Left ventricle myocardium inferior (tissue), 1 donor: ENCODE data around the gene ASNS. TPM values are rescaled to one million over a fixed set of nuclear protein-coding genes. Genes with fewer than 3 reads are reported as not detected.

Experiments
- DNase-seq: peaks from one replicate; pipeline ENCODE4 v3.0.0-alpha.2; 2020
- H3K27ac ChIP-seq: fragments of 200-600 bp; replicated peaks from 2 replicates; pipeline ENCODE4 v1.8.0; 2021
- H3K27me3 ChIP-seq: fragments of 200-600 bp; 2 replicates; pipeline ENCODE4 v1.8.0; 2021; ENCODE audit warnings: low read depth
- H3K36me3 ChIP-seq: fragments of 200-600 bp; 2 replicates; pipeline ENCODE4 v1.8.0; 2021
- H3K4me1 ChIP-seq: fragments of 200-600 bp; 2 replicates; pipeline ENCODE4 v1.8.0; 2021
- H3K4me3 ChIP-seq: fragments of 200-600 bp; 2 replicates; pipeline ENCODE4 v1.8.0; 2021; ENCODE audit warnings: mild to moderate bottlenecking, moderate library complexity
- H3K9me3 ChIP-seq: fragments of 200-600 bp; replicated peaks from 2 replicates; pipeline ENCODE4 v1.8.0; 2021
- CTCF ChIP-seq: fragments of 200-600 bp; IDR thresholded peaks from 2 replicates; pipeline ENCODE4 v1.8.0; 2021; ENCODE audit warnings: antibody characterized with exemption, mild to moderate bottlenecking, borderline replicate concordance
- intact Hi-C: fragments of 100-400 bp; cut with micrococcal nuclease; formaldehyde crosslinking; loops from one replicate; pipeline ENCODE4 v1.11.0; 2022
- total RNA-seq: library from RNA; stranded (reverse); fragmentation: NEBNext Ultra II Directional; extraction: Animal tissue kit (Norgen Biotek cat#: 25700); gene quantifications from one replicate; pipeline ENCODE4 v1.2.1, GENCODE V29; 2021
- donor health status: DM: no; HTN: yes; CAD: no; lungs with severe emphysema.

ASNS gene
- total RNA-seq, 1 donor from 2014 or later = 6.7 TPM

- intact Hi-C loops = no loop called here
These were observed 566 bp downstream of the ASNS start for GRCh38 chr7:97871659-97872024.

GRCh38 chr7:97868788-97869187 is 3.4 kb downstream of the ASNS start:
- TF ChIP-seq CTCF = no peak
- Histone ChIP-seq H3K36me3 (peaks cover 4% of the 10 kb centered on the region), H3K27ac (no peak overlapping the region)

More at GRCh38 chr7:97871659-97872024, 566 bp downstream of the ASNS start:
- Histone ChIP-seq H3K9me3 (no peaks in the 10 kb centered on the region), H3K27me3 (no peaks in the 10 kb centered on the region), H3K36me3 (peaks cover 2% of the 10 kb centered on the region), H3K27ac (peak overlapping the region; percentile 33), H3K4me3 (peak overlapping the region; percentile 81), H3K4me1 (peaks cover 20% of the 10 kb centered on the region)
- DNase-seq = no peak
- TF ChIP-seq CTCF = no peak

DNA sequence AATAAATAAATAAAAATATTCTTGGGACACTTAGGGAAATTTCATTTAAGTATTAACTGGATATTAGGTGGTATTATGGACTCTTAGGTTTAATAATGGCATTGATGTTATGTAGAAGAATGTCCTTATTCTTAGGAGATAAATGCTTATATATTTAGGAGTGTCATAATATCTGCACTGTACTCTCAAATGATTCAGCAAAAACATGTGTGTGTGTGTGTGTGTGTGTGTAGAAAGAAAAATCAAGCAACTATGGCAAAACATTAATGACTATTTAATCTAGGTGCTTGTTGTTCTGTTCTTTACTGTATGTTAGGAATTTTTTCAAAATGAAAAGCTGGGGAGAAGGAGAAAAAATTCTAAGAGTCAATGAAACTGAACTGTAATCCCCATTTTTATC is 3.9 kb downstream of the ASNS start:
- no peak for TF ChIP-seq CTCF
- intact Hi-C loops = no loop called here
- peaks cover 6% of the 10 kb centered on the region for H3K36me3 ChIP-seq
- peaks cover 20% of the 10 kb centered on the region for H3K4me1 ChIP-seq
- H3K27me3 ChIP-seq = no peaks in the 10 kb centered on the region
- DNase-seq = no peak
- H3K9me3 ChIP-seq = no peaks in the 10 kb centered on the region
- H3K4me3 ChIP-seq = no peak overlapping the region
- no peak overlapping the region for H3K27ac ChIP-seq

More at GRCh38 chr7:97868788-97869187, 3.4 kb downstream of the ASNS start:
- Histone ChIP-seq H3K27me3 (no peaks in the 10 kb centered on the region), H3K9me3 (no peaks in the 10 kb centered on the region), H3K4me3 (no peak overlapping the region), H3K4me1 (peaks cover 20% of the 10 kb centered on the region)
- no peak for DNase-seq
- intact Hi-C loops = no loop called here

- no peaks in the 10 kb centered on the region for H3K27me3 ChIP-seq
- intact Hi-C loops = no loop called here
These were observed 7.1 kb downstream of the ASNS start for GRCh38 chr7:97865104-97865503.

GRCh38 chr7:97859606-97860204 is 12.5 kb downstream of the ASNS start:
- Histone ChIP-seq H3K9me3 (no peaks in the 10 kb centered on the region), H3K36me3 (peaks cover 38% of the 10 kb centered on the region), H3K4me1 (no peaks in the 10 kb centered on the region), H3K4me3 (no peak overlapping the region), H3K27ac (no peak overlapping the region), H3K27me3 (no peaks in the 10 kb centered on the region)
- no peak for DNase-seq
- TF ChIP-seq CTCF = no peak
- intact Hi-C loops = no loop called here

More at GRCh38 chr7:97865104-97865503, 7.1 kb downstream of the ASNS start:
- Histone ChIP-seq H3K36me3 (peaks cover 9% of the 10 kb centered on the region), H3K4me1 (no peaks in the 10 kb centered on the region), H3K27ac (no peak overlapping the region), H3K4me3 (no peak overlapping the region), H3K9me3 (no peaks in the 10 kb centered on the region)
- no peak for TF ChIP-seq CTCF
- no peak for DNase-seq
